ENCODE measurements around the gene PPY. TPM values are rescaled to one million over a fixed set of nuclear protein-coding genes. Genes with fewer than 3 reads are reported as not detected.
"Not testable (repeated sequence)": the region's sequence is repeated elsewhere in the genome, so short reads cannot be mapped to it uniquely, and the experiment has no call there.

Gene PPY
- total RNA-seq, 1 donor from 2014 or later = not detected

DNA sequence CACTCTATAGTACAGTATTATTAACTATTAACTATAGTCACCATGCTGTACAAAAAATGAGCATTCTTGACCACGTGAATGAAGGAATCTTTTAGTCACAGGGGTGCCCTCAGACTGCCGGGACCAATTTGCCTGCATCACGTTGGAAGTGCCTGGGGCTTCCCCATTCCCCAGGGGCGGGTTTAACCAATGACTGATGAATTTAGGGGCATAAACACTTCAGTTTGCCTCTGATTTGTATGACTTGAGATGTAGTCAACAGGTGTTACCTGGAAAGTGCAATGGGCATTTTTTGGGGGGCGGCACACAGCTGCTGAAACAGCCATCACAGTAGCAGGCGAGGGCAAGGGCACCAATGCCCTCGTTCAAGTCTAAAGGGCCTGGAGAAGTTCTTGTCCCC is 20.2 kb upstream of the PPY start:
- no peak for ATAC-seq

DNA sequence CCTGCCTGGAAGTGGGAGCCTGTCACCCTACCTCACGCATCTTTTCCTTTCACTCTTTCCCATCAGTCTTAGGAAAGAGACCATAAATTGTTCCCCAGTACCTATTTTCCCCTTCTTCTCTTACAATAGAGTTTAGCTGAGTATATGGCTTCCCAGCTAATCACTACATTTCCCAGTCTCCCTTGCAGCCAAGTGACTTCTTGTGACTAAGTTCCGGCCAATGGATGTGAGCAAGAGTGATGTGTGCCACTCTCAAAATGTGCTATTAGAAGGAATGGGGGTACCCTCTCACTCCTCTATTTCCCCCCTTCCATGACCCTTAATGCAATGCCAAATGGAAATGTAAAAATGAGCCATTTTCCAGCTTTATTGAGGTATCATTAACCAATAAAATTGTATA is 19.7 kb upstream of the PPY start:
- ATAC-seq = no peak

DNA sequence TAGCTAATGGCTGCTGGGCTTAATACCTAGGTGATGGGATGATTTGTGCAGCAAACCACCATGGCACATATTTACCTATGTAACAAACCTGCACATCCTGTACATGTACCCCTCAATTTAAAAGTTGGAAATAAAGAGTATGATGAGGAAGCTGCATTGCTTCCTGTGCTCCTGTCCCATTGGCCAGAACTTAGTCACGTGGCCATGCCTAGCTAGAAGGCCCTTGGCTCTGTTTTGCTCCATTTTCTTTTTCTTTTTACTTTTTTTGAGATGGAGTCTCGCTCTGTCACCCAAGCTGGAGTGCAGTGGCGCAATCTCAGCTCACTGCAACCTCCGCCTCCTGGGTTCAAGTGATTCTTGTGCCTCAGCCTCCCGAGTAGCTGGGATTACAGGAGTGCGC is 19.0 kb upstream of the PPY start:
- ATAC-seq = not testable (repeated sequence)

DNA sequence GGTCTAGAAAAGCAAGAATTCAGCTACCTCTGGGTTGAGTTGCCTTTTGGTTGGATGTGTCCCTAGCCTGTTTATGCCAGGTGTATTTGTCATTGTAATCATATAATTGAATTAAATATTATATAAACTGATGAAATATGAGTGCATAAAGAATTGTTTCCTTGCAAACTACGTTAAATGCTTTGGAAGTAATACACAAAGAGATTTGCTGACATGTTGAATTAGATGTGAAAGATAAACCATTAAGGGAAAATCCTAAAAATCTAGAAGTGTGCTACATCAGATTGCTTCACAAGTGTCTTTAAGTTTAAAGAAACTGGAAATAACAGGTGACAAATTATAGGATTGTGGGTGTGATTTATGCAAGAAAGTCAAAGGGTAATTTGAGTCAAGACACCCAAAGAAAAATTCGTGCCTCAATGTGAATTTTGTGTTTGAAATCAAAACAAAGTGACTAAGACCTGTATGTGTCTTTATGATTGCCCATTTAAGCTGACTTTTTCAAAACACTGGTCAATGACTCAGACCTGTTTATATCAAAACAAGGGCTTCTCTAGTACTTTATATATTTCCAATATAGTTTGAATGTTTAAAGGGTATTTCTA is 16.6 kb upstream of the PPY start:
- ATAC-seq = no peak

DNA sequence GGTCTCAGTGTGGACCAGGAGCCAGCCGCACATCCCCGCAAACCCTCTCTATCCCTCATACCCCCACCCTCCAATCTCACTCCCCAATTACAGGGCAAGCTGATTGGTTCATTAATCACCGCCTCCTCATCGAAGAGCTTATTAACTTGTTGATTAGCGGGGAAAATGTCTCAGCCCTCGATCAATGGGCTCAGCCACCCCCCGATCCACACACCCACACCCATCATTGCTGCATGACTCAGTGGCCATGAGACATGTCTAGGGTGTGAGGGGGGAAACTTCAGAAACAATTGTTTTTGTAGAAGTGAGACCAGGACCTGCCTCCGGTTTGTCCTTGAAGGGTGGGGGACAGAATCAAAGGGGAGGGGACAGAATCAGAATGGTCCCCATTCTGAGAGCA is 13.9 kb upstream of the PPY start:
- no peak for ATAC-seq

DNA sequence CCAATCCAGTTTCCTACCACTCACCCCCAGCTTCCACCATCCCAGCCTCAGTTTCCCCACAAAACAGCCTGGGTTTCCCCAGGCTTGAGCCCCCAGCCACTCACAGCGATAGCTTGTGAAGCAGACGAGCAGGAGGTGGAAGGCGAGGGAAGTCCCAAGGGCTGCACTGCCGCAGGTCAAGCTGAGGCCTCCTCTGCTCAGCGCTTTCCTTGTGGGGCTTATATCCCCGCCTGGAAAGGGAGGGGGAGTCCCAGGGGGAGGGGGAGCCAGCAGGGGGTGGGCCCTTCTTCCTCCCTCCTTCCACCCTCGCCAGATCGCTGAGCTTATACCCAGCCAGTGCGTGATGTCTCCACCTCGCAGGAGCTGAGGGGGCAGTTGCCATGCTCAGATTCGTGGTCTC is 11.5 kb upstream of the PPY start, which contains the start of gene PYY:
Gene PYY (minus strand): TSS at position 195 of the 400 bp plus-strand sequence. CDS start 457 bp downstream, outside the sequence.
- no peak for ATAC-seq

DNA sequence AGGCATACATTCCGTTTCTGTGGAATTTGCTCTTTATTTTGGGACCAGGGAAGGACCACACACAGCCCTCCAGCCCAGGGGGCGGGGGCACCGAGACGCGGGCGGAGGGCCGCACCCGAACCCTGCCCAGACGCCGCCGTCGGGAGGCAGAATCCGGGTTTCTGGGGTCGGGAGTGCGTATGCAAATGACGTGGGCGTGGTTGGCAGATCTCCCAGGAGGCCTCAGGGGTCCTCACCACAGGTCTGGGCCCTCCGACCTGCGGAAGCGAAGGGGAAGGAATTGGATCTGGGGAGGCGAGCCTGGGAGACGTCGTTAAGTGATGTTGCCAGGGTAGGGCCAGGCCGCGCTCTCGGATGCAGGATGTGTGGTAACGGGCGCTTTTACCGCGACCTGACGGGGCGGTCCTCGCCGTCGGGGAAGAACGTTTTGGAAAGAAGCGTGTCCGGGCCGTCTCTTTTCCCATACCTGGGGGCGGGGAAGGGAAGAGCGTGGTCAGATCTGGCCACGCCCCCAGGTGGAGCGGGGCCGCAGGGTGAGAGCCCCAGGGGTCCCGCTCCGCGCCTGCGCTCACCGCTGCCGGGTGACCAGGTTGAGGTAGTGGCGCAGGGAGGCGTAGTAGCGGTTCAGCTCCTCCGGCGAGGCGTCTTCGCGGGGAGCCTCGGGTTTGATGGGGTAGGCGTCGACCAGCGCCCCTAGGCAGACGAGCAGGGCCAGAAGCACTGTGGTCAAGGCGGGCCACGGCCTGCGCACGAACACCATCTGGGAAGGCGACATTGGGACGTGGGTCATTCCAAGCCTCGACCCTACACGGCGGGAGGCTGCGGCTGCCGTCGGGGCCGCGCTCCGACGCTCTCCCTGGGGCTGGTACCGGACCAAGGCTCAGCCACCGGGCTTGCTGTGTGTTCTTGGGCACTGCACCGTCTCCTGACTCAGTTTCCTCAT is 10.7 kb upstream of the PPY start:
- no peak for ATAC-seq

DNA sequence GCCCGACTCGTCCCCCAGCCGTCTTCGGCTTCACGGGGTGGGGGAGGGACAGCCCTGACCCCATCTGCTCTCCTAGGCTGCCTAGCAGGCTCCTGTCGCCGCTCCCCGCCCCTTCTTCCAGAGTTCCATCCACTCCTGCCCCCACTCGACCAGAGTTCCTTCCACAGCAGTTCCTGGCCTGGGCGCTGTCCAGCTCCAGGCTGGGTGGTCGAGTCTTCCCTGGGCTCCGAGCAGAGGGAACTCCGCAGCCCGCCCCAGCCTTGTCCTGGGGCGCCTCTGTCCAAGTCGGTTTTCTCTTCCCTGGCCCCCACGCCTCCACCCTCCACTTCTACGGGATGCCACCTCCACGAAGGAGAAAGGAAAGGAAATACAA is 10.1 kb upstream of the PPY start:
- no peak for ATAC-seq

DNA sequence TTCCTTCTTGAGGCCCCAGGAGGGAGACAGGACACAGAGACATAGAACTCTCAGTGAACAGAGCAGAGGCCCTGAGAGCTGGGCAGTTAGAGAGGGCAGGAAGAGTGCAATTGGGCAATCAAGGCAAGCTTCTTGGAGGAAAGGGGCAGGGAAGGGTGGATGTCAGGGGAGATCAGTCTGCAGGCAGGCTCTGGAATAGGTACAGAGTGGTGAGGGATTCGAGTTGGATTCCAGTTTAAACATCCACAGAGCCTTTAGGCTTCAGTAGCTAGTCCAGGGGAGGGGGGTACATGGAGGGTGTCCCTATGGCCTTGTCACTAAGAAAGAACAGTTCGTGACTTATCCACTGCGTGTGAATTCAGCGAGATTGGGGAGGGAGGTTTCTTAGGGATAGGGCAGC is 9.5 kb upstream of the PPY start:
- no peak for ATAC-seq

DNA sequence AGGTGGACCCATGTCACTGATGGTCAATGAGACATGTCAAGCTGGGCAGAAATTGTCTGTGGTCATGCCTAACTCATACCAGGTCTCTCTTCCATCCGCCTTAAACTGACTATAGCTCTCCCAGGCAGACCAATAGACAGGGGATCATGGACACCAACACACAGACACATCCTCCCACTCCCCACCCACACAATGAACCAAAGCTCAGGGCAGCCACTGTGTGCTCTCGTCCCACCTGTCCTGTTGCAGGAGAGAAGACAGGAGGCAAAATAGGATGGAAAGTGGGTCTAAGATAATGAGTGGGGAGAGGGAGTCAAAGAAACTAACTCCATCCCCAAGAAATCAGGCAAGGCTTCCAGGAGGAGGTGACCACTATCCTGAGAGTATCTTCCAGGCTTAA is 8.3 kb upstream of the PPY start:
- ATAC-seq = no peak

DNA sequence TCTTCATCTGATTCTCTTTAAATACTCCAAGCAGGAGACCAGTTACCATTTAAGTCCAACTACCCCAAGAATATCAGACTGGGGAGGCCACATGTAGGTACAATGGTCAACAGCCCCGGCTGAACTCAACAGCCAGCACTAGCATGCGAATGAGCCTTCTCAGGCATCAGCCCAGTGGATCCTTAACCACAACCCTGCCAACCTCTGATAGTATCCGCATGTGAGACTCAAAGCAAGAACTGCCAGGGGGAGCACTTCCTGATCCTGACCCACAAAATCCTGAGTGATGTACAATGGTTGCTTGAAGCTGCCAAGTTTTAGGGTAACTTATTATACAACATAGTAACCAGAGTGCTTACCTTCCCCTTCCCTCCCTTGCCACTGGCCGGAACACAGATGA is 7.5 kb upstream of the PPY start:
- ATAC-seq = no peak

DNA sequence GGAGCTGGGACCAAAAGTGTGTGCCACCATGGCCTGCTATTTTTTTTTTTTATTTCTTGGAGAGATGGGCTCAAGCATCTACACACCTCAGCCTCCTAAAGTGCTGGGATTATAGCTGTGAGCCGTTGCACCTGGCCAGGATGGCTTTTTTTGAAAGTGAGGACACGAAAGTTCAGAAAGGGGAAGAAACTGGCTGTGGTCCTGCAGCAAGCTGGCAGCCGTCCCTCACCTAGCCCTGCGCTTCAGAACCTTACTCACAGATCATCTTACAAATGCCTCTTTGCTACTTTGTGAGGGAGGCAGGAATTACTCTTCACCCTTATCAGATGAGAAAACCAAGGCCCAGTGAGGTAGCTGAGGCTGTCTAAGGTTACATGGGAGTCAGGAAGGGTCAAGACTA is 4.5 kb upstream of the PPY start:
- ATAC-seq = no peak

DNA sequence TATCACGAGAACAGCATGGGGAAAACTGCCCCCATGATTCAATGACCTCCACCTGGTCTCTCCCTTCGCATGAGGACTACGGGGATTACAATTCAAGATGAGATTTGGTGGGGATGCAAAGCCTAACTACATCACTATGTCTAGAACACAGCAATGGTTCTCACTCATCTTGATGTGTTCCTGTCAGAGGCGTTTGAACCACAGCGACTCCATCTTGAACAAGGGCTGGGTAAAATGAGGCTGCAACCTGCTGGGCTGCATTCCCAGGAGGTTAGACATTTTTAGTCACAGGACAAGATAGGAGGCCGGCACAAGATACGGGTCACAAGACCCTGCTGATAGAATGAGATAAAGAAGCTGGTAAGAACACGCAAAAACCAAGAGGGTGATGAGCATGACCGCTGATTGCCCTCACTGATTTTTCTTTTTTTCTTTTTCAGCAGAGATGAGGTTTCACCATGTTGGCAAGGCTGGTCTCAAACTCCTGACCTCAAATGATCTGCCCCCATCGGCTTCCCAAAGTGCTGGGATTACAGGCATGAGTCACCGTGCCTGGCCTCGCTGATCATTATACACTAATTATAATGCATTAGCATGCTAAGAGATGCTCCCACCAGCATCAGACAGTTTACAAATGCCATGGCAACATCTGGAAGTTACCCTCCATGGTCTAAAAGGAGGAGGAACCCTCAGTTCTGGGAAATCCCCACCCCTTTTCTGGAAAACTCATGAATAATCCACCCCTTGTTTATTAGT is 3.0 kb upstream of the PPY start:
- no peak for ATAC-seq

DNA sequence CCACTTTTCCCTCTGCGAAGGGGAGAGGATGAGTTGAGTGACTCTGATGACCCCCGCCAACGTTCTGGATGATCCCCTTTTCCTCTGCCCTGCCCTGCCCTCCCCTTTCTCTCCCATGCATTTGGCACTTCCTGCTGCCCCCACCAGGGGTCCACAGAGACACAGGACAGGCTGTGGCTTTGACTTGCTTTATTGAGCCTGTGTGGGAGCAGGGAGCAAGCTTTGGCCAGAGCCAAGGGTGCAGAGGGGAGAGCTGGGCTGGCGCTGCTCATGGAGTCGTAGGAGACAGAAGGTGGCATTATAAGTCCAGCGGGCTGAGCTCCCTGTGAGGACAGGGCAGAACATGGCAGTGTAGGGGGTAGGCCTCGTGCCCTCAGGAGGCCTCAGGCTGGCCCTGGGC is 1.6 kb downstream of the PPY start:
- ATAC-seq = no peak

DNA sequence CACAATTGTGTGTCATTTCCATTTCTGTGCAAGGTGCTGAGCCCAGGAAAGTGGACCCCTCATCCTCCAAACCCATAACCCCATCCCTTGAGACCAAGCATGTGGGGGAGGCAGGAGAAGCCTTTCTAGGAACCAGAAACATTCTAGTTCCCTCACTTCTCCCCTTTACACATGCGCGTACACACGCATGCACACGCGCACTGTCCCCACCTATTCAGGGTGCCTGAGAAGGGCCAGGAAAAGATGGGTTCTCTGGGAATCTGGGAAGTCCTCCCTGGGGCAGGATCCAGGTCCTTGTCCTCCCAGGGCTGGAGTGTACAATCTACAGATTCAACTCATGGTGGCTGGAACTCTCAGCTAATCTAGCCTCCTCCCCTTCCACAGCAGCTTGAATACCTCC is 2.4 kb downstream of the PPY start:
- no peak for ATAC-seq

DNA sequence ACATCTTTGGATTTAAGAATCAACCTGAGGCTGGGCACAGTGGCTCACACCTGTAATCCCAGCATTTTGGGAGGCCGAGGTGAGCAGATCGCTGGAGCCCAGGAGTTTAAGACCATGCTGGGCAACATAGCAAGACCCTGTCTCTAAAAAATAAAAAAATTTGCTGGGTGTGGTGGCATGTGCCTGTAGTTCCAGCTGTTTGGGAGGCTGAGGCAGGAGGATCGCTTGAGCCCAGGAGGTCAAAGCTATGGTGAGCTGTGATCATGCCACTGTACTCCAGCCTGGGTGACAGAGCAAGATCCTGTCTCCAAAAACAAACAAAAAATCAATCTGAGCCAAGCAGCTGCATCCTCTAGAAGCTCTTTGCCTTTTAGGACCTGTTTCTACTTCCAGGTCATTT is 2.8 kb downstream of the PPY start:
- not testable (repeated sequence) for ATAC-seq

DNA sequence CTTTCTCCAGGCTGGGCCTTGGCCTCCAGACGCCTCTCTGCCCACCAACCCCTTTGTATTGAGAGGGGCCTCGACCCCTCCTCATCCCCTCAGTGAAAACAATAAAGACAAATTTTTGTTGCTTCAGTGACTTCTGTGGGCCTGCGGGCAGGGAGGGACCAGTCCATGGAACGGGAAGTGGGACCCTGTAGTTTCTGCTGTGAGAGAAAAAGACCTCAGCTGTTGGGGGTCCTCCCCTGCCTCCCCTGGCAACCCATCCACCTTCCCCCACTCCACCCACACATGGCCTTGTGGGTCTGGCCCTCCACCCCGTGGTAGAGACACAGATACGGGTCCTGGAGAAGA is 3.5 kb downstream of the PPY start:
- ATAC-seq = no peak

DNA sequence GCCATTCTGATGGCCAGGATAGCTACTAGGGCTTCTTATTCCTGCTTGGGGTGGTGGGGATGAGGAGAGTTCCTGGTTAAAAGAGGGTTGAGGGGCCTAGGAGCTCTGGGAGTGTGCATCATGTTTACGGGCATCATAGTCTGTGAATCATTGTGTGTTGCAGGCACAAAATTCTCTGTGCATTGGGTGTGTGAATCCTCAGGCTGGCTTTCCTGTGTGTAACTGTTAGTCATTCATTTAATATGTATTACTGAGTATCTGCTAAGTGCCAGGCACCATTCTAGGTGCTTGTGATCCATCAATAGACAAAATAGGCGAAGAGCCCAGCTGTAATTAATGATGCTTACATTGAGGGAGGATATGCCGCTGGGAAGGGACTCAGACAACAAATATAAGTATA is 5.8 kb downstream of the PPY start:
- no peak for ATAC-seq

DNA sequence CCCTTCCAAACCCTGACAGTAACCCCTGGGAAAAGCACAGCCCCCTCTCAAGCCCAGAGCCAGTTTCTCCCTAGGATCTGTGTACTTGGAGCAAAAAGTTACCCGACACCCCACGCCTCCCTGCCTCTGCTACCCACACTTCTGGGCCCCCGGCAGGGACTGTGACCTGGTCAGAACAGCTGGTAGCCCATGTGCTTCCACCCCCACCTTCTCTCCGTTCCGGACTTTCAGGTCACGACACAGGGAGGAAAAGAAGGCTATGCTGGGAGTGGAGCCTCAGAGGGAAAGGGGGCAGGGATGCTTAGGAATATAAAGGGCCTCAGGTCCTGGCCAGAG is 6.4 kb downstream of the PPY start:
- no peak for ATAC-seq

DNA sequence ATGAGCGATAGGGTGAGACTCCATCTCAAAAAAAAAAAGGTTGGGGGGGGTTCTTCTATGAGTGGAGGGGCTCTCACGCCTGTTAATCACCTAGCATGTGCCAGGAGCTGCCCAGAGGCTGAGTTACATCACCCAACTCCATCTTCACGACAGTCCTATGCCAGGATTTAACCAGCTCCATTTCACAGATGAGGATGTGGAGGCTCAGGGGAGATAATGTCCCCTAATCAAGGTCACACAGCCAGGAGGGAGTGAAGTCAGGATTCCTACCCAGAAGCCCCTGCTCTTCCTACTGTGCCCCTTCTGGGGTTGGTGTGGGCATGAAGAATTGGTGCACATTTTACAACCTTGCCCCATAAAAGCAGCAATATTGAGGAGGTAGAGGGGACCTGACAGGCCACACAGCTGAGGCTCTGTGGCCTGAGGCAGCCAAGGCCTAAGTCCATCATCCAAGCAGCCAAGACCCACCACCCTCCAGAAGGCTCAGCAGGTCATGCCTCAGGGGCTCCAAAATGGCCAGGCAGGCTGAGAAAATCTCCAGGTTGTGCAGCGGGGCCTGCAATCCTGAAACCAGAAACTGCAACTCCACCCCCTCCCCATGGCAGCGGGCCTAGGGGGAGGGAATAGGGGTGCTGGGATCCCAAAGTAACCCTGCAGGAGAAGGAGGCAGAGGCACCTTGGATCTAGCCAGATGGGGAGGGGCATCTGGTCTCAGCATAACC is 6.9 kb downstream of the PPY start:
- ATAC-seq = no peak

DNA sequence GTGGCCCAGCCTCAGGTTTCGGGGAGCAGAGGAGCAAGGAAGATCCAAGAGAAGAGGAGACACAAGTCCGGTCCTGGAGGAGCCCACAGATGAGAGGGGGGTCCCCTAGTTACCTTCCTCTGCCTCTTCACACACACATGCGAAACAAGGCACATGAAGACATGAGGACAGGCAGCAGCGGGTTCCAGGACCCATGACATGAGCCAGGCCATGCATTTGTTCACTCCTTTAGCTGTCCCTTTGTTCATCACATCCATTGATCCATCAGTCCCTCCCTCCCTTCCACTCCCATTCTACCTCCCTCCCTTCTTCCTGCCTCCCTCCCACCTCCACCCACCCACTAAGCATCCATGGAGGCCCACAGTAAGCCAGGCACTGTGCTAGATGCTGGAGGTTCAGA is 9.4 kb downstream of the PPY start:
- no peak for ATAC-seq

DNA sequence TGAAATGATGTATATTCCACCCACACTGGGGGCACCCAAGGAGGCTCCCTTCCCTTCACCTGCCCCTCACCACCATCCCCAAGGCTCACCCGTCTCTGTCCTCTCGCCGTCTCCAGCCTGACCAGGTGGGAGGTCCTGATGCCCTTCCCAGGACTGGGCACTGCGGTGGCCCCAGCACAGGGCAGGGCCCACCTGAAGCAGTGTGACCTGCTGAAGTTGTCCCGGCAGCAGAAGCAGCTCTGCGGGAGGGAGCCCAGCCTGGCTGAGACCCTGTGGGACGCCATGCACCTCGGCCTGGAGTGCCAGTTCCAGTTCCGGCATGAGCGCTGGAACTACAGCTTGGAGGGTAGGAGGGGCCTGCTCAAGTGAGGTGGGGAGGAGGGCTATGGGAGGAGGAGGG is 9.9 kb downstream of the PPY start:
- no peak for ATAC-seq

DNA sequence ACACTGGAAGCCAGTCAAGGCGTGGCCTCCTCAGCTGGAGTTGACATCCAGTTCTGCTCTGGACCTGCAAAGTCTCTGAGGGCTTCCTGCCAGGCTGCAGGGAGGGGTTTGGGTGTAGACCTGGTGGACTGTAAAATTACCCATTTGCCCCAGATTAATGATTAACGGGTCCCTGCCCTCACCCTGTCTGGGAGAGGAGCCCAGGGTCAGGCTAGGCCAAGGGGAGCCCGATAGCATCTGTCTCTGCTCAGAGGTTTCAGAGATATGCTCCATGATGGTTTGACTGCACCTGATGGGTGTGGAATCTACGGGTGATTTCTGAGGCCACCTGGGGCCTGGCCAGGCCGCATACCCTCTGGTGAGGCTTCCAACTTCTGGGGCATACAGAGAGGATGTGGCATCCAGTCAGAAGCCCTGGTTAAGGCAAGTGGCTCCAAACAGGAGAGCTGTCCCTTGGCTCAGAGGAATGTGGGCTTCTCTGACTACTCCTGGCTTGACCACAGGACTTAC is 11.2 kb downstream of the PPY start:
- no peak for ATAC-seq
